ENCODE data around the gene SSTR4.
"Not testable (repeated sequence)": the region's sequence is repeated elsewhere in the genome, so short reads cannot be mapped to it uniquely, and the experiment has no call there.

Gene SSTR4

GRCh38 chr20:23034721-23035671, at the start of gene SSTR4:
TSS of gene SSTR4 (plus strand) at chr20:23035312. CDS start at chr20:23035484, 172 bp downstream.
- no peak within 1 kb of the TSS for H3K4me3 ChIP-seq (ENCODE audit: low read depth in 1 of 2, low read length in 1 of 2)
- H3K36me3 ChIP-seq, result no peaks in the 10 kb centered on the region
- H3K4me1 ChIP-seq (ENCODE audit: control insufficient read depth in 1 of 2, insufficient read depth in 1 of 2, low read depth in 1 of 2, low read length in 1 of 2), result peaks cover 8 to 16% of the 10 kb centered on the region in 2 experiments
- no peak within 1 kb of the TSS for H3K27ac ChIP-seq
- peaks cover 63% of the 10 kb centered on the region for H3K27me3 ChIP-seq
- no peak for TF ChIP-seq CTCF (IDR thresholded peaks at IDR 0.05)
- H3K9me3 ChIP-seq, result no peaks in the 10 kb centered on the region

GRCh38 chr20:22986601-22987000, 48.5 kb upstream of the SSTR4 start:
- no peak overlapping the region for H3K27ac ChIP-seq
- no peak overlapping the region for H3K4me3 ChIP-seq (ENCODE audit: low read depth in 1 of 2, low read length in 1 of 2)
- H3K27me3 ChIP-seq, result no peaks in the 10 kb centered on the region
- no peaks in the 10 kb centered on the region for H3K9me3 ChIP-seq
- no peaks in the 10 kb centered on the region for H3K36me3 ChIP-seq
- peaks cover 13 to 15% of the 10 kb centered on the region in 2 experiments for H3K4me1 ChIP-seq (ENCODE audit: control insufficient read depth in 1 of 2, insufficient read depth in 1 of 2, low read depth in 1 of 2, low read length in 1 of 2)
- no peak for TF ChIP-seq CTCF (IDR thresholded peaks at IDR 0.05)

GRCh38 chr20:22991424-22991823, 43.7 kb upstream of the SSTR4 start:
- not testable (repeated sequence) for H3K4me3 ChIP-seq (ENCODE audit: low read depth in 1 of 2, low read length in 1 of 2); H3K27me3 ChIP-seq; H3K27ac ChIP-seq; H3K4me1 ChIP-seq (ENCODE audit: control insufficient read depth in 1 of 2, insufficient read depth in 1 of 2, low read depth in 1 of 2, low read length in 1 of 2); H3K9me3 ChIP-seq; H3K36me3 ChIP-seq

- no peaks in the 10 kb centered on the region for H3K4me1 ChIP-seq (ENCODE audit: control insufficient read depth in 1 of 2, insufficient read depth in 1 of 2, low read depth in 1 of 2, low read length in 1 of 2)
- H3K9me3 ChIP-seq, result no peaks in the 10 kb centered on the region
- TF ChIP-seq CTCF (IDR thresholded peaks at IDR 0.05), result no peak
- no peak overlapping the region for H3K27ac ChIP-seq
- no peak overlapping the region for H3K4me3 ChIP-seq (ENCODE audit: low read depth in 1 of 2, low read length in 1 of 2)
- no peaks in the 10 kb centered on the region for H3K36me3 ChIP-seq
- H3K27me3 ChIP-seq, result no peaks in the 10 kb centered on the region
Observed at GRCh38 chr20:22993823-22994222, 41.3 kb upstream of the SSTR4 start.

DNA sequence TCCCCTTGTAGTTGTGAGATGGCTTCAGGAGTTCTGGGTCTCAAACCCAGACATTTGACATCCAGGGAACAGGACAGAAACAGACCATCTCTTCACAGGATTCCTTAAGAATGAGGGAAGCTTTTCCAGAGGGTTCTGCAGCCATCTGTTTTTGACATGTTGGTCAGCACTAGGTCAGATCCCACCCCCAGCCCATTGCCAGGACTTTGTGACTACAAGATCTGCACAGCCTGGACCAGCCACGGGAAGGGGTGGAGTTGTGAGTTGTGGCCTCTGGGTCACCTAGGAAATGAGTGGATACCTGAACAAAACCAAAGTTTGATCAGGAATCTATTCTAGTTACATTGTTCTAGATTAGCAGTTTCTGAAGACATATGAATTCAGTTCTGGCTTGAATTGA, 39.2 kb upstream of the SSTR4 start:
- no peak overlapping the region for H3K27ac ChIP-seq
- no peaks in the 10 kb centered on the region for H3K9me3 ChIP-seq
- H3K27me3 ChIP-seq, result no peaks in the 10 kb centered on the region
- no peak overlapping the region for H3K4me3 ChIP-seq (ENCODE audit: low read depth in 1 of 2, low read length in 1 of 2)
- no peaks in the 10 kb centered on the region for H3K36me3 ChIP-seq
- H3K4me1 ChIP-seq (ENCODE audit: control insufficient read depth in 1 of 2, insufficient read depth in 1 of 2, low read depth in 1 of 2, low read length in 1 of 2), result no peaks in the 10 kb centered on the region
- TF ChIP-seq CTCF (IDR thresholded peaks at IDR 0.05), result no peak

DNA sequence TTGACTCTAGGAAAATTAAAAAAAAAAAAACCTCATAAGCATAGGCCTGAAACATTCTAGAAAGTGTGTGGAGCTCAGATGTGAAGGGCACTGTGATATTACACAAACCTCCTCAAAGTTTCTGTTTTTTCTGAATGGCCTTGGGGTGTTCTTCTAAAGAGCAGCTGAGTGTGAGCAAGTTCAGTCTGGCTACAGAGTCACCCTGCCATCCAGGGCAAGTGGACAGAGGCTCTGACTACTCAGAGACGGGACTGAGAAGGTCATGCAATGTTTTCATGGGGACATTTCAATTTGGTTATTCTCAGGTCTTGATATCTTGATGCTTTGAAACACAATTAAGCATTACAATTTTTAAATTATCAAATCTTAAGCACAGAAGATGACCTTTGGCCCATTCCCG, 36.6 kb upstream of the SSTR4 start:
- Histone ChIP-seq H3K27ac (no peak overlapping the region), H3K4me1 (ENCODE audit: control insufficient read depth in 1 of 2, insufficient read depth in 1 of 2, low read depth in 1 of 2, low read length in 1 of 2) (peaks cover 0 to 6% of the 10 kb centered on the region in 2 experiments), H3K4me3 (ENCODE audit: low read depth in 1 of 2, low read length in 1 of 2) (no peak overlapping the region), H3K27me3 (no peaks in the 10 kb centered on the region), H3K36me3 (no peaks in the 10 kb centered on the region), H3K9me3 (no peaks in the 10 kb centered on the region)
- TF ChIP-seq CTCF (IDR thresholded peaks at IDR 0.05), result no peak
